HG03460 (cell line): Measurements from ENCODE around the gene HARS1.
"Not testable (repeated sequence)": the region's sequence is repeated elsewhere in the genome, so short reads cannot be mapped to it uniquely, and the experiment has no call there.

Experiments
- ATAC-seq: cut with Tn5 transposase; IDR thresholded peaks from one replicate; pipeline ENCODE4 v1.9.1; 2021; ENCODE audit not compliant: unreplicated experiment

The HARS1 gene

DNA sequence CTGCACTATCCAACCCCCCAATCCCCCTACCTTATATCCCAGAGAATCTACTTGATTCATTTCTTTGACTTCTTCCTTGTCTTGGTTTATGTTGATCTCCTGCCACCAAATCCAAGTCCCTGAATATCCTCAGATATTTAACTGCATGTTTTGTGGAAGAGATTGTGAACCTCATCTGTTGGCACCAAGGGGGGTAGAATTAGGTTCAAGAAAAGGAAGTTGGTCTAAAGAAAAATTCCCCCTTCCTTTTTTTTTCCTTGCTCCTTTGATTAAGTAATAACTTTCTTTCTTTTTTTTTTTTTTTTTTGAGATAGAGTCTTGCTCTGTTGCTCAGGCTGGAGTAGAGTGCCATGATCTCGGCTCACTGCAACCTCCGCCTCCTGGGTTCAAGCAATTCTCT lies 57.7 kb downstream of the HARS1 start:
- ATAC-seq: no peak

DNA sequence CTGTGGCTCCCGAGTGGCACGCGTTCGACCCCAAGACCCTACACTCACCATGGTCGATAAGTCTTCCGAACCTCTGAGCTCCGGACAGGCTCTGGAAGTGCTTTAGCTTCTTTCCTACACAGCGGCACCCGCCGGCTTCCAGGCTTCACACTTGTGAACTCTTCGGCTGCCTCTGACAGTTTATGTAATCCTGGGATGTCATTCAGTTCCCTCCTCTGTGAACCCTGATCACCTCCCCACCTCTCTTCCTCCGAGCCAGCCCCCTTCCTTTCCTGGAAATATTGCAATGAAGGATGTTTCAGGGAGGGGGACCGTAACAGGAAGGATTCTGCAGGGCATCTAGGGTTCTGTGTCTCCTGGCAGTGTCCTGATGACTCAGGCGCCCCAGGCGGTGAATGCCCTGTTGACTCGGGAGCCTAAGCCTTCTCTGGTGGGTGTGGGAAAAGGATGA lies 58.1 kb downstream of the HARS1 start, which contains the start of gene CD14:
TSS of gene CD14 (minus strand) at position 155 of the 451 bp plus-strand sequence. CDS start at position 51, 104 bp downstream.
- no peak for ATAC-seq

DNA sequence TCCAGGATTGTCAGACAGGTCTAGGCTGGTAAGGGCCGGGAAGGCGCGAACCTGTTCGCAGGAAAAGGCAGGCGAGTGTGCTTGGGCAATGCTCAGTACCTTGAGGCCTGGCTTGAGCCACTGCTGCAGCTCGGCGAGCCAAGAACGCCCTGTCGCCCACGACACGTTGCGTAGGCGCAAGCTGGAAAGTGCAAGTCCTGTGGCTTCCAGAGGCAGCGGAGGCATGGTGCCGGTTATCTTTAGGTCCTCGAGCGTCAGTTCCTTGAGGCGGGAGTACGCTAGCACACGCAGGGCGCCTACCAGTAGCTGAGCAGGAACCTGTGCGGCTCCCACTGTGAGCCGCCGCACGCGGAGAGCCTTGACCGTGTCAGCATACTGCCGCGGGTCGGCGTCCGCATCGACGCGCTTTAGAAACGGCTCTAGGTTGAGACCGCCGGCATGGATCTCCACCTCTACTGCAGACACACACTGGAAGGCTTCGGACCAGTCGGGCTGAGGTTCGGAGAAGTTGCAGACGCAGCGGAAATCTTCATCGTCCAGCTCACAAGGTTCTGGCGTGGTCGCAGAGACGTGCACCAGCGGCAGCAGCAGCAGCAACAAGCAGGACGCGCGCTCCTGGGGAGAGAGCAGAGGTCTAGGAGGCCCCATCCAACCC lies 58.7 kb downstream of the HARS1 start:
- ATAC-seq: peak; percentile 54

DNA sequence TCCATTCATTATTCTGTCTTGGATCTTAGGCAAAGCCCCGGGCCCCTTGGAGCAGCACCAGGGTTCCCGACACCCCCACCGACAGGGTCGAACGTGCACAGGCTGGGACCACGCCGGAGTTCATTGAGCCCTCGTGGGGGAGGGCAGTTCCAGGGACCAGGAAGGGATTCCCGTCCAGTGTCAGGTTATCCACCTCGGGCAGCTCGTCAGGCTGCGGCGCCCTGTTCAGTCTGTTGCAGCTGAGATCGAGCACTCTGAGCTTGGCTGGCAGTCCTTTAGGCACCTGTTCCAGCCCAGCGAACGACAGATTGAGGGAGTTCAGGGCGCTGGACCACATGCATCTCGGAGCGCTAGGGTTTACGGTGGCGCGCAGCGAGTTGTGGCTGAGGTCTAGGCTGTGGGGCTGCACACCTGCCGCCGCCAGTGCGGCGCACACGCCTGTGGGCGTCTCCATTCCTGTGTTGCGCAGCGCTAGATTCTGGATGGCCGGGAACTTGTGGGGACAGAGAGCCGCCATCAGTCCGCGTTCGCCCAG lies 59.3 kb downstream of the HARS1 start:
- peak; percentile 42 for ATAC-seq

DNA sequence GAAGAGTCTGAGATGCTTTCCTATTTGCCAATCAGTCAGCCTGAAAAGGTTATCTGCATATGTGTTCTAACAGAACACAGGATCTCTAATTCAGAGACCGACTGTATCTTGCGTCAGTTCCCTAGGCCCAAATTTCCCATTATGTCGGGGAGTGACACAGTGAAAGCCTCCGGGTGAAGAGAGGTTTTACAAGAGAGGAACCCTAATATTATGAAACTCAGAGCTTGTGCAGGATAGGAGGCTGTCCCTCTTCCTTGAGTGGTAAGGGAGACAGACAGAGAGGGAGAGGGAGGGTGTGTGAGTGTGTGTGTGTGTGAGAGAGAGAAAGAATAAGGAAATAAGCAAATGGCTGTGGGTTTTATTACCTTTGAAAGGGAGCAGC lies 60.1 kb downstream of the HARS1 start:
- ATAC-seq: no peak

DNA sequence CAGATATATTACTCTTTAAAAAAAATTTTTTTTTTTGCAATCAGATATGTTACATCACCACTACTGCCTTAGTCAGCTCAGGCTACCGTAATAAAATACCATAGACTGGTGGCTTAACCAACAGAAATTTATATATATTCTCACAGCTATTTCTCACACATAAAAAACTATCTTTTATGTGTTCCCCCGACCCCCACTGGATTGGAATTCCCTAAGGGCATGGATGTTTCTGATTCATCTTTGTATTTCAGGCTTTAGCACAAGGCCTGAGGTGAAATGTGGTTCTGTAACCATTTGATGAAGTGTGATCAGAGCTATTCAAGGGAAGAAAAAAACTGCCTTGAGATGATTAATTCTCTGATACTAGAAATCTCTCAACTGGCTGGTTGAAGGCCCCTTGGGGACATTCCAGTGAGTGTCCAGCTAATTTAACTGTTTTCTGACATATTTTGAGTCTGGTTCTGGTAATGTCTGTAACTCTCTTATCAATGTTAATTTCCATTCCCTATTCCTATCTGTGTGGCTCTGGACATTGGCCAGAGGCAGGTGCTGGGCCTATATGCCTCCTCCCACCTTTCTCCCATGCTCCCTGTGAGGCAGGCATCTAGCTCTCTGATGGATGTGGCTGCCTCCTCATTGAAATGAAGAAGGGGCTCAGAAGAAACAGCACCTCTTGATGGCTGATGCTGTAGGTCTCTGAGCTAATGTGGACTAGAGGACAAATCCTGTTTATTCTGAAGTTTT lies 60.7 kb downstream of the HARS1 start:
- no peak for ATAC-seq

DNA sequence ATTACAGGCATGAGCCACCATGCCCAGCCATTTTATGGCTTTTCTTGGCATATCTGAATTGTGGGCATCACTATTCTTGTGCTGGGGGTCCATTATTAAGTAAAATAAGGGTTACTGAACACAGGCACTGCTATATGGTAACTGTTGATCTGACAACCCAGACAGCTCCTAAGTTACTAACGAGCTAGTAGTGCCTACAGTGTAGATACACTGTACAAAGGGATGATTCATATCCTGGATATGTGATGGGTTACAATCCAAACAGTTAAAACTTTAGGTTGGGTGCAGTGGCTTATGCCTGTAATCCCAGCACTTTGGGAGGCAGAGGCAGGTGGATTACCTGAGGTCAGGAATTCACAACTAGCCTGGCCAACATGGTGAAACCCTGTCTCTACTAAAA lies 62.5 kb downstream of the HARS1 start:
- ATAC-seq: no peak

DNA sequence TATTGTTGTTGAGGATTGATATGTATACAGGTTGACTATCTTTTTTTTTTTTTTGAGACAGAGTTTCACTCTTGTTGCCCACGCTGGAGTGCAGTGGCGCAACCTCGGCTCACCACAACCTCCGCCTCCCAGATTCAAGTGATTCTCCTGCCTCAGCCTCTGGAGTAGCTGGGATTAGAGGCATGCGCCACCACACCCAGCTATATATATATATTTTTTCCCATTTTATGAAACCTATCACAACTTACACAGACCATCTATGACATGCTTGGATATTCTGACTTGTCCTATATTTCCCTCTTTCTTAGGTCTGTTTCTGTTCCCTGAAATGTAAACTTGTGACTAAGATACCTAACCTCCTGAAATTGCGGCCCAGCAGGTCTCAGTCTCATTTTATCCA lies 63.2 kb downstream of the HARS1 start:
- no peak for ATAC-seq

DNA sequence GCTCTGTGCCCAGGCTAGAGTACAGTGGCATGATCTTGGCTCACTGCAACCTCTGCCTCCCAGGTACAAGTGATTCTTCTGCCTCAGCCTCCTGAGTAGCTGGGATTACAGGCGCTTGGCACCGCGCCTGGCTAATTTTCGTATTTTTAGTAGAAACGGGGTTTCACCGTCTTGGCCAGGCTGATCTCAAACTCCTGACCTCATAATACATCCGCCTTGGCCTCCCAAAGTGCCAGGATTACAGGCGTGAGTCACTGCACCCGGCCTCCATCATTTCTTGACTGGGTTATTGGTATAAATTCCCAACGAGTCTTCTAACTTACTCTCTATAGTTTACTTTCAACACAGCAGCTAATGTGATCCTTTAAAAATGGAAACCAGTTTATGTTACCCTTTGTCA lies 66.3 kb downstream of the HARS1 start:
- ATAC-seq: not testable (repeated sequence)
